ENCODE data around the gene VPS36. TPM values are rescaled to one million over a fixed set of nuclear protein-coding genes. Genes with fewer than 3 reads are reported as not detected.
"Not testable (repeated sequence)": the region's sequence is repeated elsewhere in the genome, so short reads cannot be mapped to it uniquely, and the experiment has no call there.

The VPS36 gene
- total RNA-seq = 24.1 TPM
- long read RNA-seq, full-length matches to known transcripts = 13 of 18 reads
- long read RNA-seq, partial matches to known transcripts = 2 of 18 reads
- long read RNA-seq, other reads (novel, unspliced or antisense) = 3 of 18 reads

- intact Hi-C loops (cut with DNase I) = loop anchor here (2.0 to 5.0 kb wide), 3 partner anchors 105 to 255 kb away; partner anchors contain the start of gene SUGT1
- peak; percentile 93 for ATAC-seq
Observed at GRCh38 chr13:52450012-52450792, at the start of gene VPS36. TSS of gene VPS36 (minus strand) at chr13:52450634. CDS start at chr13:52450594, 40 bp downstream.

GRCh38 chr13:52497979-52498378, 47.5 kb upstream of the VPS36 start:
- intact Hi-C loops (cut with DNase I); ATAC-seq: not testable (repeated sequence)

More at GRCh38 chr13:52450012-52450792, at the start of gene VPS36:
- DNase-seq (ENCODE audit: missing footprints) = peak; percentile 99

GRCh38 chr13:52494241-52494640, 43.8 kb upstream of the VPS36 start:
- ATAC-seq; intact Hi-C loops (cut with DNase I); DNase-seq (ENCODE audit: missing footprints): not testable (repeated sequence)

More at GRCh38 chr13:52497979-52498378, 47.5 kb upstream of the VPS36 start:
- DNase-seq (ENCODE audit: missing footprints) = not testable (repeated sequence)

- ATAC-seq; DNase-seq (ENCODE audit: missing footprints); intact Hi-C loops (cut with DNase I): not testable (repeated sequence)
Observed at GRCh38 chr13:52491015-52491414, 40.6 kb upstream of the VPS36 start.

- DNase-seq (ENCODE audit: missing footprints); intact Hi-C loops (cut with DNase I): not testable (repeated sequence)
Observed at GRCh38 chr13:52488763-52489162, 38.3 kb upstream of the VPS36 start.

GRCh38 chr13:52487078-52487477, 36.6 kb upstream of the VPS36 start:
- intact Hi-C loops (cut with DNase I); ATAC-seq; DNase-seq (ENCODE audit: missing footprints): not testable (repeated sequence)

More at GRCh38 chr13:52488763-52489162, 38.3 kb upstream of the VPS36 start:
- ATAC-seq = not testable (repeated sequence)

- intact Hi-C loops (cut with DNase I); ATAC-seq; DNase-seq (ENCODE audit: missing footprints): not testable (repeated sequence)
Observed at GRCh38 chr13:52480677-52481428, 30.4 kb upstream of the VPS36 start.

- ATAC-seq; intact Hi-C loops (cut with DNase I); DNase-seq (ENCODE audit: missing footprints): not testable (repeated sequence)
Observed at GRCh38 chr13:52468487-52468886, 18.1 kb upstream of the VPS36 start.

- no peak for ATAC-seq
- intact Hi-C loops (cut with DNase I) = no loop called here
- DNase-seq (ENCODE audit: missing footprints) = no peak
Observed at GRCh38 chr13:52463526-52463925, 13.1 kb upstream of the VPS36 start.

- intact Hi-C loops (cut with DNase I) = no loop called here
- ATAC-seq (no peak), DNase-seq (ENCODE audit: missing footprints) (no peak)
Observed at GRCh38 chr13:52461265-52461664, 10.8 kb upstream of the VPS36 start.

- ATAC-seq (no peak), DNase-seq (ENCODE audit: missing footprints) (no peak)
- intact Hi-C loops (cut with DNase I) = no loop called here
Observed at GRCh38 chr13:52459668-52460067, 9.2 kb upstream of the VPS36 start.

- intact Hi-C loops (cut with DNase I) = no loop called here
- ATAC-seq = peak; percentile 57
- peak; percentile 88 for DNase-seq (ENCODE audit: missing footprints)
Observed at GRCh38 chr13:52455677-52456041, 5.2 kb upstream of the VPS36 start.

- peak; percentile 92 for ATAC-seq
- peak; percentile 97 for DNase-seq (ENCODE audit: missing footprints)
- intact Hi-C loops (cut with DNase I) = loop anchor here (5.0 kb wide), 1 partner anchor 197 kb away; the partner anchor contains the start of gene SUGT1
Observed at GRCh38 chr13:52454820-52455676, 4.6 kb upstream of the VPS36 start, which contains the start of gene CKAP2. TSS of gene CKAP2 (plus strand) at chr13:52455478. CDS start at chr13:52455557, 79 bp downstream.

GRCh38 chr13:52454459-52454819, 4.0 kb upstream of the VPS36 start:
- ATAC-seq (no peak), DNase-seq (ENCODE audit: missing footprints) (no peak)
- intact Hi-C loops (cut with DNase I) = loop anchor here (5.0 kb wide), 1 partner anchor 198 kb away; the partner anchor contains the start of gene SUGT1

GRCh38 chr13:52452470-52452869, 2.0 kb upstream of the VPS36 start:
- DNase-seq (ENCODE audit: missing footprints) = no peak
- intact Hi-C loops (cut with DNase I) = loop anchor here (5.0 kb wide), 1 partner anchor 200 kb away; the partner anchor contains the start of gene SUGT1
- no peak for ATAC-seq

GRCh38 chr13:52451135-52451804, 836 bp upstream of the VPS36 start:
- DNase-seq (ENCODE audit: missing footprints) = no peak
- ATAC-seq = no peak
- intact Hi-C loops (cut with DNase I) = loop anchor here (1.0 to 5.0 kb wide), 4 partner anchors 46 to 256 kb away; partner anchors contain the start of gene SUGT1

GRCh38 chr13:52450793-52451116, 321 bp upstream of the VPS36 start:
- ATAC-seq = no peak
- DNase-seq (ENCODE audit: missing footprints) = no peak
- intact Hi-C loops (cut with DNase I) = loop anchor here (1.0 to 5.0 kb wide), 4 partner anchors 45 to 256 kb away; partner anchors contain the start of gene SUGT1

Data from Right ventricle myocardium inferior (tissue), 1 donor.